Liver (tissue), 9 donors: Measurements from ENCODE around the gene TINAG. TPM values are rescaled to one million over a fixed set of nuclear protein-coding genes. Genes with fewer than 3 reads are reported as not detected.

ENCODE experiments used
- DNase-seq: peaks from one replicate; pipeline ENCODE4 v3.0.0-alpha.2; 2017; ENCODE audit warnings: low spot score
- H3K27ac ChIP-seq, 2 donors: one replicate each; pipeline ENCODE4 v1.7.0; 2013; ENCODE audit warnings: inconsistent platforms in 2 of 2, low read length in 2 of 2, control low read depth in 1 of 2, low read depth in 1 of 2, mild to moderate bottlenecking in 1 of 2
- H3K27me3 ChIP-seq, 4 donors: one replicate each; pipeline versions ENCODE4 v1.6.1 to v1.7.0; 2013; ENCODE audit warnings: low read length in 3 of 4, inconsistent platforms in 1 of 4, mild to moderate bottlenecking in 1 of 4, moderate library complexity in 1 of 4; ENCODE audit not compliant: control insufficient read depth in 4 of 4, insufficient read depth in 4 of 4
- H3K36me3 ChIP-seq, 4 donors: one replicate each; pipeline versions ENCODE4 v1.6.1 to v1.7.0; 2013; ENCODE audit warnings: low read length in 3 of 4, mild to moderate bottlenecking in 3 of 4, low read depth in 1 of 4, moderate library complexity in 1 of 4; ENCODE audit not compliant: control insufficient read depth in 4 of 4, insufficient read depth in 3 of 4
- H3K4me1 ChIP-seq, 4 donors: one replicate each; pipeline versions ENCODE4 v1.6.1 to v1.7.0; 2013; ENCODE audit warnings: low read length in 3 of 4, mild to moderate bottlenecking in 3 of 4, moderate library complexity in 1 of 4; ENCODE audit not compliant: control insufficient read depth in 4 of 4, insufficient read depth in 4 of 4
- H3K4me3 ChIP-seq, 3 donors: one replicate each; pipeline versions ENCODE4 v1.6.1 to v1.7.0; 2013; ENCODE audit warnings: low read length in 3 of 3, control low read depth in 1 of 3, low read depth in 1 of 3, mild to moderate bottlenecking in 1 of 3
- H3K9ac ChIP-seq, 2 donors: one replicate each; pipeline ENCODE4 v1.7.0; 2013; ENCODE audit warnings: low read length in 2 of 2, mild to moderate bottlenecking in 2 of 2, moderate library complexity in 2 of 2, control low read depth in 1 of 2, low read depth in 1 of 2
- H3K9me3 ChIP-seq, 4 donors: one replicate each; pipeline versions ENCODE4 v1.6.1 to v1.7.0; 2013; ENCODE audit warnings: low read length in 3 of 4; ENCODE audit not compliant: control insufficient read depth in 4 of 4
- EGR1 ChIP-seq, 2 donors: IDR thresholded peaks; 2 replicates each; pipeline ENCODE4 v1.6.1; 2016 to 2018; ENCODE audit warnings: antibody characterized with exemption in 2 of 2, low read depth in 2 of 2
- FOXA1 ChIP-seq: IDR thresholded peaks from 2 replicates; pipeline ENCODE4 v1.6.1; 2016; ENCODE audit warnings: antibody characterized with exemption
- FOXA2 ChIP-seq: IDR thresholded peaks from 2 replicates; pipeline ENCODE4 v1.6.1; 2016; ENCODE audit warnings: antibody characterized with exemption
- GABPA ChIP-seq, 2 donors: IDR thresholded peaks in 1 of 2; conservative IDR thresholded peaks in 1 of 2; 2 replicates each; pipeline ENCODE4 v1.6.1; 2016; ENCODE audit warnings: antibody characterized with exemption in 2 of 2, mild to moderate bottlenecking in 1 of 2, moderate library complexity in 1 of 2
- HNF4A ChIP-seq, 2 donors: conservative IDR thresholded peaks; 2 replicates each; pipeline ENCODE4 v1.6.1; 2016; ENCODE audit warnings: antibody characterized with exemption in 2 of 2, mild to moderate bottlenecking in 2 of 2
- HNF4G ChIP-seq: IDR thresholded peaks from 2 replicates; pipeline ENCODE4 v1.6.1; 2016; ENCODE audit warnings: antibody characterized with exemption
- JUND ChIP-seq, 2 donors: IDR thresholded peaks; 2 replicates each; pipeline ENCODE4 v1.6.1; 2016; ENCODE audit warnings: antibody characterized with exemption in 2 of 2
- NR2F2 ChIP-seq: IDR thresholded peaks from 2 replicates; pipeline ENCODE4 v1.6.1; 2016; ENCODE audit warnings: antibody characterized with exemption
- RAD21 ChIP-seq, 2 donors: IDR thresholded peaks; 2 replicates each; pipeline ENCODE4 v1.6.1; 2016; ENCODE audit warnings: antibody characterized with exemption in 2 of 2, mild to moderate bottlenecking in 2 of 2
- REST ChIP-seq: IDR thresholded peaks from 2 replicates; pipeline ENCODE4 v1.6.1; 2016; ENCODE audit warnings: antibody characterized with exemption, mild to moderate bottlenecking
- RXRA ChIP-seq, 2 donors: IDR thresholded peaks; 2 replicates each; pipeline ENCODE4 v1.6.1; 2017 to 2018; ENCODE audit warnings: antibody characterized with exemption in 2 of 2, mild to moderate bottlenecking in 1 of 2
- SP1 ChIP-seq: IDR thresholded peaks from 2 replicates; pipeline ENCODE4 v1.6.1; 2018; ENCODE audit warnings: antibody characterized with exemption, mild to moderate bottlenecking
- TAF1 ChIP-seq: conservative IDR thresholded peaks from 2 replicates; pipeline ENCODE4 v1.6.1; 2016; ENCODE audit warnings: antibody characterized with exemption, mild to moderate bottlenecking
- ZBTB33 ChIP-seq: IDR thresholded peaks from 2 replicates; pipeline ENCODE4 v1.6.1; 2016; ENCODE audit warnings: antibody characterized with exemption
- WGBS: extraction: QIAGEN DNeasy Blood & Tissue Kit; methylation state at CpG from one replicate; pipeline ENCODE4 v1.1.7; 2013; 5-methylcytosine and 5-hydroxymethylcytosine counted together
- polyA plus RNA-seq, 2 donors: library from polyadenylated mRNA; stranded (reverse) in 1 of 2; unstranded in 1 of 2; fragments of 200-250 nt in 1 of 2; fragments of >200 nt in 1 of 2; fragmentation: Nextera tagmentation in 1 of 2; extraction: Ambion mirVana in 1 of 2; gene quantifications; one replicate each; pipeline versions ENCODE4 v1.2.1 to v1.2.3, GENCODE V29; 2013 to 2015
- total RNA-seq, 2 donors: library from RNA; depleted of rRNA; stranded (reverse); fragments of >200 nt; gene quantifications; one replicate each; pipeline ENCODE4 v1.2.3, GENCODE V29; 2014
- TF ChIP-seq, protein P1 (sequence below): IDR thresholded peaks from 2 replicates; pipeline ENCODE4 v1.6.1; 2016; ENCODE audit warnings: antibody characterized with exemption
- TF ChIP-seq, protein P2 (sequence below): IDR thresholded peaks from 2 replicates; pipeline ENCODE4 v1.6.1; 2016; ENCODE audit warnings: antibody characterized with exemption
- TF ChIP-seq, protein P3 (sequence below): fragments of 150-350 bp; IDR thresholded peaks from 2 replicates; pipeline ENCODE4 v1.5.1; 2017; ENCODE audit warnings: improper control_type of control experiment, low read depth, low read length; ENCODE audit not compliant: missing input control
- donor health status: healthy.
- donor health status: healthy.
- donor health status: healthy.
- donor health status: healthy.
- donor health status: healthy.

Gene TINAG
- total and polyA plus RNA-seq, 4 donors, result not detected

GRCh38 chr6:54260025-54260424 is 48.2 kb upstream of the TINAG start:
- no peak for TF ChIP-seq HNF4A (conservative IDR thresholded peaks at IDR 0.05)
- TF ChIP-seq ZBTB33, result no peak
- no peak for TF ChIP-seq EGR1 (IDR thresholded peaks at IDR 0.05; ENCODE audit: low read depth in 2 of 2)

GRCh38 chr6:54262499-54262898 is 45.7 kb upstream of the TINAG start:
- Histone ChIP-seq H3K36me3 (peaks cover 0 to 2% (median 0%) of the 10 kb centered on the region in 4 donors), H3K27me3 (no peaks in the 10 kb centered on the region), H3K27ac (no peak overlapping the region), H3K9me3 (no peaks in the 10 kb centered on the region), H3K9ac (no peak overlapping the region), H3K4me3 (no peak overlapping the region), H3K4me1 (no peaks in the 10 kb centered on the region)
- no peak for DNase-seq
- WGBS, result 59% methylated on average over 1 of the region's 1 CpG
- no peak for TF ChIP-seq HNF4G
- TF ChIP-seq REST, result no peak
- no peak for TF ChIP-seq NR2F2
- no peak for TF ChIP-seq ZBTB33
- TF ChIP-seq SP1, result no peak
- TF ChIP-seq TAF1, result no peak
- TF ChIP-seq, protein P1, sequence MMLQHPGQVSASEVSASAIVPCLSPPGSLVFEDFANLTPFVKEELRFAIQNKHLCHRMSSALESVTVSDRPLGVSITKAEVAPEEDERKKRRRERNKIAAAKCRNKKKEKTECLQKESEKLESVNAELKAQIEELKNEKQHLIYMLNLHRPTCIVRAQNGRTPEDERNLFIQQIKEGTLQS, result no peak
- TF ChIP-seq RXRA (IDR thresholded peaks at IDR 0.05), result no peak
- TF ChIP-seq, protein P2, sequence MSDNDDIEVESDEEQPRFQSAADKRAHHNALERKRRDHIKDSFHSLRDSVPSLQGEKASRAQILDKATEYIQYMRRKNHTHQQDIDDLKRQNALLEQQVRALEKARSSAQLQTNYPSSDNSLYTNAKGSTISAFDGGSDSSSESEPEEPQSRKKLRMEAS, result no peak
- TF ChIP-seq, protein P3, sequence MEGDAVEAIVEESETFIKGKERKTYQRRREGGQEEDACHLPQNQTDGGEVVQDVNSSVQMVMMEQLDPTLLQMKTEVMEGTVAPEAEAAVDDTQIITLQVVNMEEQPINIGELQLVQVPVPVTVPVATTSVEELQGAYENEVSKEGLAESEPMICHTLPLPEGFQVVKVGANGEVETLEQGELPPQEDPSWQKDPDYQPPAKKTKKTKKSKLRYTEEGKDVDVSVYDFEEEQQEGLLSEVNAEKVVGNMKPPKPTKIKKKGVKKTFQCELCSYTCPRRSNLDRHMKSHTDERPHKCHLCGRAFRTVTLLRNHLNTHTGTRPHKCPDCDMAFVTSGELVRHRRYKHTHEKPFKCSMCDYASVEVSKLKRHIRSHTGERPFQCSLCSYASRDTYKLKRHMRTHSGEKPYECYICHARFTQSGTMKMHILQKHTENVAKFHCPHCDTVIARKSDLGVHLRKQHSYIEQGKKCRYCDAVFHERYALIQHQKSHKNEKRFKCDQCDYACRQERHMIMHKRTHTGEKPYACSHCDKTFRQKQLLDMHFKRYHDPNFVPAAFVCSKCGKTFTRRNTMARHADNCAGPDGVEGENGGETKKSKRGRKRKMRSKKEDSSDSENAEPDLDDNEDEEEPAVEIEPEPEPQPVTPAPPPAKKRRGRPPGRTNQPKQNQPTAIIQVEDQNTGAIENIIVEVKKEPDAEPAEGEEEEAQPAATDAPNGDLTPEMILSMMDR, result no peak
- no peak for TF ChIP-seq JUND (IDR thresholded peaks at IDR 0.05)
- no peak for TF ChIP-seq RAD21 (IDR thresholded peaks at IDR 0.05)
- no peak for TF ChIP-seq EGR1 (IDR thresholded peaks at IDR 0.05; ENCODE audit: low read depth in 2 of 2)
- TF ChIP-seq GABPA (IDR thresholded peaks at IDR 0.05 in 1 of 2, conservative IDR thresholded peaks at IDR 0.05 in 1 of 2), result no peak
- no peak for TF ChIP-seq HNF4A (conservative IDR thresholded peaks at IDR 0.05)
- no peak for TF ChIP-seq FOXA1
- TF ChIP-seq FOXA2, result no peak

More at GRCh38 chr6:54260025-54260424, 48.2 kb upstream of the TINAG start:
- H3K9ac ChIP-seq, result no peak overlapping the region
- H3K9me3 ChIP-seq, result no peaks in the 10 kb centered on the region
- no peak overlapping the region for H3K4me3 ChIP-seq
- no peaks in the 10 kb centered on the region for H3K4me1 ChIP-seq
- no peak overlapping the region for H3K27ac ChIP-seq
- H3K27me3 ChIP-seq, result no peaks in the 10 kb centered on the region
- no peaks in the 10 kb centered on the region for H3K36me3 ChIP-seq
- DNase-seq, result no peak
